Omental fat pad (tissue), 4 donors: ENCODE results near the gene CNNM1. TPM values are rescaled to one million over a fixed set of nuclear protein-coding genes. Genes with fewer than 3 reads are reported as not detected.

Source experiments
- ATAC-seq: fragments of 150-250 bp; one replicate; pipeline ENCODE4 v1.9.1; 2016; ENCODE audit warnings: mild to moderate bottlenecking, moderate library complexity; ENCODE audit not compliant: low FRiP score
- DNase-seq: peaks from one replicate; pipeline ENCODE4 v3.0.0-alpha.2; 2019; ENCODE audit warnings: low spot score
- total RNA-seq, 4 donors: library from RNA; depleted of rRNA; stranded (reverse); fragments of >200 nt; gene quantifications; one replicate each; pipeline ENCODE4 v1.1.0, GENCODE V29; 2016
- TF ChIP-seq, protein P1 (sequence below), 3 donors: fragments of 450-650 bp; IDR thresholded peaks; one replicate each; pipeline ENCODE4 v1.5.1; 2016 to 2017; ENCODE audit warnings: antibody characterized with exemption in 3 of 3, mild to moderate bottlenecking in 3 of 3, moderate library complexity in 2 of 3

The CNNM1 gene
- total RNA-seq, 4 donors from 2014 or later, result 0.31 to 1.8 (median 0.53) TPM

DNA sequence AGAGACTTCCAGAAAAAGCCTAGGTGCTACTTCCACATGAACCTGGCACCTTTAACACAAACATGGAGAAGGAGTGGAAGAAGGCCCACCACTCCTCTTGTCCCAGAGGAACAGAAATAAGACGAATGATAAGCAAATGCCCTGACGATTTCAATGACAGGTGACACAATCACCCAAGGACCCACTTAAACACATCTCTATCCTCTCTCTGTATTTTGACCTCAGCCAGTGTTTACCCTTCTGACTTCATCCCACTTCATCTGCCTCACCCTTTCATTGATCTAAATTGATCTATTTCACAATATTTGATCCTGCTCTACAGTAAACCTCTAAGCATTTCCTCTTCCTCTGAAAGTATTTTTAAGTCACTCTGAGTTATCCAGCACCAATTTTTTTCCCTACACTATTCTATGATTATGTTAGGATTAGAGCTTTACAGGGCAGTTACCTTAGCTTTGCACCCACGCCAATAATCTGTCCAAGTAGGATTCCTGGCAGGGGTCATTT, 92.1 kb downstream of the CNNM1 start:
- DNase-seq (no peak), ATAC-seq (no peak)
- TF ChIP-seq, protein P1, sequence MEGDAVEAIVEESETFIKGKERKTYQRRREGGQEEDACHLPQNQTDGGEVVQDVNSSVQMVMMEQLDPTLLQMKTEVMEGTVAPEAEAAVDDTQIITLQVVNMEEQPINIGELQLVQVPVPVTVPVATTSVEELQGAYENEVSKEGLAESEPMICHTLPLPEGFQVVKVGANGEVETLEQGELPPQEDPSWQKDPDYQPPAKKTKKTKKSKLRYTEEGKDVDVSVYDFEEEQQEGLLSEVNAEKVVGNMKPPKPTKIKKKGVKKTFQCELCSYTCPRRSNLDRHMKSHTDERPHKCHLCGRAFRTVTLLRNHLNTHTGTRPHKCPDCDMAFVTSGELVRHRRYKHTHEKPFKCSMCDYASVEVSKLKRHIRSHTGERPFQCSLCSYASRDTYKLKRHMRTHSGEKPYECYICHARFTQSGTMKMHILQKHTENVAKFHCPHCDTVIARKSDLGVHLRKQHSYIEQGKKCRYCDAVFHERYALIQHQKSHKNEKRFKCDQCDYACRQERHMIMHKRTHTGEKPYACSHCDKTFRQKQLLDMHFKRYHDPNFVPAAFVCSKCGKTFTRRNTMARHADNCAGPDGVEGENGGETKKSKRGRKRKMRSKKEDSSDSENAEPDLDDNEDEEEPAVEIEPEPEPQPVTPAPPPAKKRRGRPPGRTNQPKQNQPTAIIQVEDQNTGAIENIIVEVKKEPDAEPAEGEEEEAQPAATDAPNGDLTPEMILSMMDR (IDR thresholded peaks at IDR 0.05), result no peak

- DNase-seq, result no peak
Measured at GRCh38 chr10:99422529-99423096, 93.5 kb downstream of the CNNM1 start.

DNA sequence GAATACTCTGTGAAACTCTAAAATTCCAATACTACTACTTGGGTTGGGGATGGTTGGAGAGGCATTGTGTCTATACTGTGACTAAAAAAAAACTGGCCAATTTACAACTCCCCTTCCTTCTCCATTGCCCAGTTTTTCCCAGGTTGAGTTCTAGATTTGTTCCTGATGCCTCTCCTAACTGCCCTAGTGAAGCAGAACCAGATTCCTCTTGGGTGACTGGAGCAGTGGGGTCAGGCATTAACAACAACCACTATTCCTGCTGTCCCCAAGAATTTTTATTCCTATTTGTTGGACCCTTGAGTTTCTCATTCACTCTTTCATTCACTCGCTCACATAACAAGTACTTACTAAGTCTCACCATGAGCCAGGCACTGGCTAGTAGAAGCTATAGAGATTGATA, 95.5 kb downstream of the CNNM1 start:
- no peak for DNase-seq
- TF ChIP-seq, protein P1 (IDR thresholded peaks at IDR 0.05), result no peak
- no peak for ATAC-seq

More at GRCh38 chr10:99422529-99423096, 93.5 kb downstream of the CNNM1 start:
- ATAC-seq, result no peak
- TF ChIP-seq, protein P1 (IDR thresholded peaks at IDR 0.05), result no peak

DNA sequence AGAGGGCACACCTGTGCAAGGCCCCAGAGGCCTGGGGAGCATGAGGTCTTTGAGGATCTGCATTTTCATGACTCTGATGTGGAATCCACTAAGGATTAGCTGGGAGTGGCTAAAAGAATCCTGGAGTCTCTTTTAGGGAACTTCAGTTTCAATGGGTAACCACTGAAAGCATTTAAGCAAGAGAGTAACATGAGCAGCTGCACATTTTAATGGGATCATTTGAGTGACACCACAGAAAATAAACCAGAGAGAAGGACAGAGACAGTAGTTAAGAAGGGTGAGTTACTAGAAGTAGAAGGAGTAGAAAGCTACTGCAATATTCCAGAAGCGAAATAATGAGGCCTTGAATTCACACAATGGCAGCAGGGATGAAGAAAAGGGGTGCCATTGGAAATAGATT, 96.0 kb downstream of the CNNM1 start:
- DNase-seq (no peak), ATAC-seq (no peak)
- TF ChIP-seq, protein P1 (IDR thresholded peaks at IDR 0.05), result no peak

- TF ChIP-seq, protein P1 (IDR thresholded peaks at IDR 0.05), result no peak
- DNase-seq (no peak), ATAC-seq (no peak)
Measured at GRCh38 chr10:99426689-99427088, 97.5 kb downstream of the CNNM1 start.

- no peak for ATAC-seq
- TF ChIP-seq, protein P1 (IDR thresholded peaks at IDR 0.05), result no peak
Measured at GRCh38 chr10:99427566-99428190, 98.5 kb downstream of the CNNM1 start.

More at GRCh38 chr10:99427566-99428190, 98.5 kb downstream of the CNNM1 start:
- no peak for DNase-seq
